Gastroesophageal sphincter (tissue), 4 donors: ENCODE measurements around the gene USP37. TPM values are rescaled to one million over a fixed set of nuclear protein-coding genes. Genes with fewer than 3 reads are reported as not detected.

ENCODE experiments used
- ATAC-seq: fragments of 150-250 bp; one replicate; pipeline ENCODE4 v1.9.1; 2016; ENCODE audit warnings: mild to moderate bottlenecking, moderate library complexity
- H3K27ac ChIP-seq, 4 donors: fragments of 200-600 bp; sonication (generic) in 3 of 4; 1 replicate in 3 of 4; 2 replicates in 1 of 4; pipeline ENCODE4 v1.5.1; 2016 to 2019
- H3K27me3 ChIP-seq: fragments of 200-600 bp; sonication (generic); one replicate; pipeline ENCODE4 v1.5.1; 2019
- H3K36me3 ChIP-seq, 2 donors: fragments of 200-600 bp; sonication (generic); one replicate each; pipeline ENCODE4 v1.5.1; 2019; ENCODE audit warnings: control low read depth in 1 of 2
- H3K4me1 ChIP-seq, 3 donors: fragments of 200-600 bp; sonication (generic); 1 replicate in 2 of 3; 2 replicates in 1 of 3; pipeline ENCODE4 v1.5.1; 2016 to 2019; ENCODE audit warnings: control low read depth in 2 of 3
- H3K4me3 ChIP-seq, 2 donors: fragments of 200-600 bp; sonication (generic); one replicate each; pipeline ENCODE4 v1.5.1; 2019; ENCODE audit warnings: mild to moderate bottlenecking in 1 of 2, moderate library complexity in 1 of 2
- H3K9me3 ChIP-seq, 3 donors: fragments of 200-600 bp; sonication (generic); one replicate each; pipeline ENCODE4 v1.5.1; 2017 to 2019; ENCODE audit warnings: control low read depth in 2 of 3
- CTCF ChIP-seq, 4 experiments: fragments of 200-600 bp in 2 of 4; fragments of 450-650 bp in 2 of 4; sonication (generic) in 1 of 4; IDR thresholded peaks; one replicate each; pipeline ENCODE4 v1.5.1; 2017 to 2019; ENCODE audit warnings: antibody characterized with exemption in 4 of 4, mild to moderate bottlenecking in 2 of 4, moderate library complexity in 2 of 4
- EP300 ChIP-seq: sonication (generic); formaldehyde crosslinking; IDR thresholded peaks from one replicate; pipeline ENCODE4 v1.6.1; 2017; ENCODE audit warnings: antibody characterized with exemption, mild to moderate bottlenecking
- POLR2A ChIP-seq, 2 donors: fragments of 450-650 bp; IDR thresholded peaks; one replicate each; pipeline ENCODE4 v1.6.1; 2017; ENCODE audit warnings: antibody characterized with exemption in 2 of 2, mild to moderate bottlenecking in 2 of 2, moderate library complexity in 1 of 2
- POLR2AphosphoS5 ChIP-seq: sonication (generic); formaldehyde crosslinking; IDR thresholded peaks from one replicate; pipeline ENCODE4 v1.6.1; 2017; ENCODE audit warnings: antibody characterized with exemption
- WGBS, 2 donors: methylation state at CpG; one replicate each; pipeline ENCODE4 v1.1.5; 2018; ENCODE audit warnings: low coverage in 1 of 2; 5-methylcytosine and 5-hydroxymethylcytosine counted together
- total RNA-seq, 4 donors: library from RNA; depleted of rRNA; stranded (reverse); fragments of >200 nt; gene quantifications; one replicate each; pipeline ENCODE4 v1.1.0, GENCODE V29; 2016

The USP37 gene
- total RNA-seq, 4 donors from 2014 or later, result 8.3 to 17.4 (median 9.0) TPM

DNA sequence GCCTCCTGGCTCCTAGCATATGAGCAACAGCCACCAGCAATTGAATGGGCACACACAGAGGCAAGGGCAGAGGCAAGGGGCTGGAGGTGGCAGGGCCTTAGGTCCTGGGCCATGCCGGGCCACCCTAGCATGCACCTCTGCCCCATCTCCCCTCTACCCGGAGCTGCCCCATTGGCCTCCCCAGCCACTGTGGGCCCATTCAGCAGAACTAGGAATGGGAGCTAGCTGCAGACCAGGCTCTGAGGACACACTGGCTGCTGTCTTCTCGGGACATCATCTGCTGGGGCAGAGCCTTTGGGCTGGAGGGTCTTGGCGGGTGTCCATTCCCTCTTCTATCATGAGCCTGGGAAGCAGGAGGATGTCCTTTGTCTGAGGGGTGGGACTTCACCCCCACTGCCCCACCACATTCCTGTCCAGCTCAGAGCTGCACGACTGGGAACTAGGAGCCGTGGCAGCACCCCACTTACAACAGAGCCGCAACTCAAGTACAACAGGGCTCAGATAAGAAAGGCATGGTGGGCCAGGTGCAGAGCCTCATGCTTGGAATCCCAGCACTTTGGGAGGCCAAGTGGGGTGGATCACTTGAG, 148.4 kb downstream of the USP37 start:
- no peak overlapping the region for H3K4me3 ChIP-seq

GRCh38 chr2:218418717-218419458, 149.3 kb downstream of the USP37 start, which contains the start of gene VIL1:
TSS of gene VIL1 (plus strand) at chr2:218419123. CDS start at chr2:218423779, 4,656 bp downstream.
- Histone ChIP-seq H3K36me3 (no peaks in the 10 kb centered on the region), H3K9me3 (no peaks in the 10 kb centered on the region), H3K4me3 (no peak within 1 kb of the TSS), H3K4me1 (no peaks in the 10 kb centered on the region), H3K27me3 (no peaks in the 10 kb centered on the region), H3K27ac (no peak within 1 kb of the TSS)
- no peak for ATAC-seq
- no peak for TF ChIP-seq POLR2AphosphoS5
- no peak for TF ChIP-seq POLR2A (IDR thresholded peaks at IDR 0.05)
- TF ChIP-seq EP300, result no peak
- TF ChIP-seq CTCF (IDR thresholded peaks at IDR 0.05), result no peak
- 100% methylated on average over 1 of the region's 9 CpGs; no CpG with 5 or more reads in 1 of the 2 donors for WGBS, 2 donors

More for the DNA sequence above, 148.4 kb downstream of the USP37 start:
- whole genome bisulfite sequencing, 2 donors, result no CpG with 5 or more reads among the region's 7 CpGs
- no peaks in the 10 kb centered on the region for H3K27me3 ChIP-seq
- no peak overlapping the region for H3K27ac ChIP-seq
- no peaks in the 10 kb centered on the region for H3K9me3 ChIP-seq
- no peaks in the 10 kb centered on the region for H3K4me1 ChIP-seq
- TF ChIP-seq CTCF (IDR thresholded peaks at IDR 0.05) (no peak), EP300 (no peak), POLR2A (IDR thresholded peaks at IDR 0.05) (no peak), POLR2AphosphoS5 (no peak)
- no peaks in the 10 kb centered on the region for H3K36me3 ChIP-seq
- no peak for ATAC-seq

DNA sequence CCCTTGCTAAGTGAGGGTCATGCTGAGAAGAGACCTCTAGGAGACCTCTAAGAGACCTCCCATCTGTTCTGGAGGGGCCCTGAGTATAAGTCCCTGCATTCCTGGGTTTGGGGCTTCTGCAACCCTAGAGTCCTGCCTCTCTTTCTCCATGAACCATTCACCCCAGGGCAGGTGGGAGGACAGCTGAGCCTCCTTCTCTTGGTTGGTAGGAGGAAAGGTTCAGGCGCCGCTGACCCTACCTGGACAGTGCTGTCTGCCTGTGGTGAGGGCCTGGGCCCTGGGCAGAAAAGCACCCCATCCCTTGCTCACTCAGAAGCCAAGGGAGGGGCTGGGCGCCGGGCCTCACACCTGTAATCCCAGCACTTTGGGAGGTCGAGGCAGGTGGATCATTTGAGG, 149.8 kb downstream of the USP37 start:
- no peaks in the 10 kb centered on the region for H3K27me3 ChIP-seq
- no peak overlapping the region for H3K4me3 ChIP-seq
- no peaks in the 10 kb centered on the region for H3K9me3 ChIP-seq
- TF ChIP-seq POLR2AphosphoS5 (no peak), CTCF (IDR thresholded peaks at IDR 0.05) (no peak), POLR2A (IDR thresholded peaks at IDR 0.05) (no peak), EP300 (no peak)
- no peaks in the 10 kb centered on the region for H3K4me1 ChIP-seq
- no CpG with 5 or more reads among the region's 5 CpGs for WGBS, 2 donors
- no peaks in the 10 kb centered on the region for H3K36me3 ChIP-seq
- ATAC-seq, result no peak
- no peak overlapping the region for H3K27ac ChIP-seq

GRCh38 chr2:218407717-218408116, 160.4 kb downstream of the USP37 start:
- TF ChIP-seq CTCF (IDR thresholded peaks at IDR 0.05), result no peak
- no peak for TF ChIP-seq POLR2AphosphoS5
- no peak for TF ChIP-seq EP300
- TF ChIP-seq POLR2A (IDR thresholded peaks at IDR 0.05), result no peak
- WGBS, 2 donors, result 55% methylated on average over 2 of the region's 8 CpGs; no CpG with 5 or more reads in 1 of the 2 donors
- H3K27me3 ChIP-seq, result no peaks in the 10 kb centered on the region
- no peak for ATAC-seq
- peaks cover 0 to 52% (median 26%) of the 10 kb centered on the region in 3 donors for H3K4me1 ChIP-seq
- peaks cover 0 to 27% of the 10 kb centered on the region in 2 donors for H3K36me3 ChIP-seq
- H3K4me3 ChIP-seq, result no peak overlapping the region
- no peaks in the 10 kb centered on the region for H3K9me3 ChIP-seq
- peak overlapping the region in 2 of 4 donors; percentile 87 to 88 for H3K27ac ChIP-seq
